GM21526 (cell line): ENCODE measurements around the gene PPP4R4.
"Not testable (repeated sequence)": the region's sequence is repeated elsewhere in the genome, so short reads cannot be mapped to it uniquely, and the experiment has no call there.

ENCODE experiments used
- ATAC-seq: cut with Tn5 transposase; IDR thresholded peaks from one replicate; pipeline ENCODE4 v1.9.1; 2021; ENCODE audit warnings: moderate library complexity; ENCODE audit not compliant: unreplicated experiment, low FRiP score

Gene PPP4R4

GRCh38 chr14:94175747-94176146, 1.6 kb downstream of the PPP4R4 start:
- ATAC-seq = no peak

GRCh38 chr14:94176808-94177207, 2.7 kb downstream of the PPP4R4 start:
- no peak for ATAC-seq

GRCh38 chr14:94177806-94178205, 3.7 kb downstream of the PPP4R4 start:
- no peak for ATAC-seq

GRCh38 chr14:94179244-94179643, 5.1 kb downstream of the PPP4R4 start:
- no peak for ATAC-seq

- peak; percentile 74 for ATAC-seq
Measured at GRCh38 chr14:94180655-94181271, 6.6 kb downstream of the PPP4R4 start.

GRCh38 chr14:94181835-94182234, 7.7 kb downstream of the PPP4R4 start:
- ATAC-seq = no peak

- no peak for ATAC-seq
Measured at GRCh38 chr14:94192536-94192935, 18.4 kb downstream of the PPP4R4 start.

- no peak for ATAC-seq
Measured at GRCh38 chr14:94193776-94194175, 19.7 kb downstream of the PPP4R4 start.

GRCh38 chr14:94196057-94196456, 21.9 kb downstream of the PPP4R4 start:
- no peak for ATAC-seq

- ATAC-seq = no peak
Measured at GRCh38 chr14:94203473-94204210, 29.5 kb downstream of the PPP4R4 start.

- ATAC-seq = no peak
Measured at GRCh38 chr14:94213021-94213420, 38.9 kb downstream of the PPP4R4 start.

GRCh38 chr14:94213741-94214140, 39.6 kb downstream of the PPP4R4 start:
- ATAC-seq = no peak

- no peak for ATAC-seq
Measured at GRCh38 chr14:94217116-94217515, 43.0 kb downstream of the PPP4R4 start.

- not testable (repeated sequence) for ATAC-seq
Measured at GRCh38 chr14:94218198-94218886, 44.2 kb downstream of the PPP4R4 start.

GRCh38 chr14:94224040-94224439, 49.9 kb downstream of the PPP4R4 start:
- ATAC-seq = no peak

GRCh38 chr14:94225460-94226378, 51.6 kb downstream of the PPP4R4 start:
- no peak for ATAC-seq

GRCh38 chr14:94227029-94227428, 52.9 kb downstream of the PPP4R4 start:
- ATAC-seq = no peak

GRCh38 chr14:94237046-94237445, 62.9 kb downstream of the PPP4R4 start:
- no peak for ATAC-seq

GRCh38 chr14:94237983-94238382, 63.9 kb downstream of the PPP4R4 start:
- ATAC-seq = no peak

- ATAC-seq = no peak
Measured at GRCh38 chr14:94239406-94239805, 65.3 kb downstream of the PPP4R4 start.

- ATAC-seq = no peak
Measured at GRCh38 chr14:94244182-94244581, 70.1 kb downstream of the PPP4R4 start.
